HG02588 (cell line): ENCODE measurements around the gene CSF3R.

Source experiments
- ATAC-seq: cut with Tn5 transposase; IDR thresholded peaks from one replicate; pipeline ENCODE4 v1.9.1; 2021; ENCODE audit warnings: mild to moderate bottlenecking, moderate library complexity; ENCODE audit not compliant: unreplicated experiment

Gene CSF3R

DNA sequence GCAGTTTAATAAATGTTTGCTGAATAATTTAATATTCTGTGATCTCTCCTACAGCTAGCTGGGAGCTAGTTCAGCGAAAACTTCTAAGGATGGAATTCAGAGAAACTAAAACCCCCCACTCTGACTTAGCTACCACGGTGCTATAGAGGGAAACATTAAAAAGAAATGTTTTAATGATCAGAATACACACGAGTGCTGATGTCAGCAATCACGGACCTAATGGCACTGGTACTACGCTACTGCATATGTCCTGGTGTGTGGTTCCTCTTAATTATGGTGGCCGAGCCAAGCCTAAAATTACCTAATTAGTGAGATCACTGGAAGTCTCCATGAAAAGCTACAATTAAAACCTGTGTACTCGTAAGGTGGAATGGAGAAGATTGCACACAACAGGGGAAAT is 61.1 kb downstream of the CSF3R start:
- no peak for ATAC-seq

DNA sequence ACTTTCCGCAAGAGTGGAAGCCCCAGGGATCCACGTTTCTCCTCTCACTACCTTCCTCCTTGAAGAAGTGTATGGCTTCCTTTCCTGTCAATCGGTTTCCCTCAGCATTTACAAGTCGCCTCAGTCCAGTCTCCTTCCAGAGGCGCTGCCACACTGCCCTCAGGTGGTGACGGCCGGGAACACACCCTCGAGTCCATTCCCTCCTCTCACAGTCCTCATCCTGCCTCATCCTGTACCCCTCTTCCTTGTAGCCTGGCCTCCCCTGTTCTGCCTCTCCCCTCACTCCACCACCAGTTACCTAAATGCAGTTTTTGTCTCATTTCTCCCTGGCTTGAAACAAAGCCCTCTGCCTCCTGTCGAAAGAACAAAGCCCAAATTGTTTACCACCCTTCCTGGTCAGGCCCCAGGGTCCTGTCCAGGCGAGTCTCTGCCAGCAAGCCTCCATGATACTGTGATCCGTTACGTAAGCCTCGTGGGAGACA is 61.8 kb downstream of the CSF3R start:
- no peak for ATAC-seq

GRCh38 chr1:36420409-36420808 is 62.3 kb downstream of the CSF3R start:
- no peak for ATAC-seq

DNA sequence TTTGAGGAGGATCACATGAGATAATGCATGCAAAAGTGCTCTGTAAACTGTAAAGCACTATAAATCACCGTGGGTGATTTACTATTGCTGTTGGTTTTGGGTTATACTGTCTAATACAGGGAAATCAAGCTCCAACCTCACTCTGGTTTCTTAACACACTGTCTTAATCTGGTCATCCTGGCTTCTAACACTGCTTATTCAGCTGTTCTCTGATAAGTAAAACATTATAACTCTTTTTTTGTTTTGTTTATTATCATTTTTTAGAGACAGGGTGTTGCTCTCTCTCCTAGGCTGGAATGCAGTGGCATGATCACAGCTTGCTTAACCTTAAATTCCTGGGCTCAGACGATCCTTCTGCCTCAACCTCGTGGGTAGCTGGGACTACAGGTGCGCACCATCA is 63.1 kb downstream of the CSF3R start:
- ATAC-seq = no peak

DNA sequence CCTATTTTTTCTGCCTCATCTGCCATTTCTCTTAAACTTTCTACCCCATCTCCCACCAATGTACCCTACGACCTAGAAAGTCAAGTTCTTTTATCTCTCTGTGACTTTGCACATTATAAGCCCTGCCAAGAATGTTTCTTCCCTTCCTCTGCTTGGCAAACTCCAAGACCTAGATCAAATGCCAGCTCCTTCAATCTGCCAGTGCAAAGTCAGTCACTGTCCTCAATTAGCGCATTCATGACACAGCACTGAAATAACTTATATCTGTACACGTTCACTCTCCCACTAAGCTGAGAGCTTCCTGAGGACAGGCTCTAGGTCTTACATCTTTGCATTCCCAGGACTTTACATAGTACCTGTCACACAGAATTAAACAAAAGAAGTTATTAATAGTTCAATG is 63.6 kb downstream of the CSF3R start:
- no peak for ATAC-seq

- ATAC-seq = no peak
These were observed 64.8 kb downstream of the CSF3R start for GRCh38 chr1:36417931-36418330.
